ENCODE data around the gene NUMBL.

DNA sequence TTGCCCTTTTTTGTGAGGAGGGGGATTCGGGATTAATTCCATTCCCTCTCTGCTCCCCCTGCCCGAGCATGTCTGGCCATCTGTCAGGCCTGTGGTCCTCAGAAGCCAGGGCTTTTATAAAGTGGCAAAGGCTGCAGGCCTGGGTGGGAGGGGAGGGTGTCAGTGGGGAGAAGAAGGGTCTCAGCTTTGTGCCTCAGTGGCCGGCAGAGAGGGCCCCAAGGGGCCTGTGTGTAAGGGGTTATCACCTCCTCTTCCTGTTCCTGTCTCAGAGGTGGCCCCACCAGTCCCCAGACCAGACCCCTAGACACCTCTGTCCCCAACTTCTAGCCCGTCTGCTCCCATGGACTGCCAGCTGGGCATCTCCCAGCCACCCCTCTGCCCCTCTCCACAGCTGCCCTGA is 3.4 kb upstream of the NUMBL start:
- no peak for TF ChIP-seq CTCF (IDR thresholded peaks at IDR 0.05)
- no peak for TF ChIP-seq POLR2A (IDR thresholded peaks at IDR 0.05)
- no peak for TF ChIP-seq POLR2AphosphoS5 (IDR thresholded peaks at IDR 0.05; ENCODE audit: insufficient read depth in 1 of 2, low read depth in 1 of 2)
